Activated naive CD8-positive, alpha-beta T cell treated with anti-CD3 and anti-CD28 coated beads for 36 hours (primary cell): Measurements from ENCODE around the gene RFPL4A. TPM values are rescaled to one million over a fixed set of nuclear protein-coding genes. Genes with fewer than 3 reads are reported as not detected.
"Not testable (repeated sequence)": the region's sequence is repeated elsewhere in the genome, so short reads cannot be mapped to it uniquely, and the experiment has no call there.

Source experiments
- DNase-seq: peaks from one replicate; pipeline ENCODE4 v3.0.0; 2021
- H3K27ac Mint-ChIP-seq: one replicate; pipeline ENCODE4 v1.8.0; 2022; ENCODE audit warnings: mild to moderate bottlenecking, moderate library complexity, mixed read lengths
- H3K27me3 Mint-ChIP-seq: one replicate; pipeline ENCODE4 v1.8.0; 2022; ENCODE audit warnings: mild to moderate bottlenecking, mixed read lengths
- H3K36me3 Mint-ChIP-seq: one replicate; pipeline ENCODE4 v1.8.0; 2021; ENCODE audit warnings: mild to moderate bottlenecking, mixed read lengths
- H3K4me1 Mint-ChIP-seq: one replicate; pipeline ENCODE4 v1.8.0; 2021; ENCODE audit warnings: mixed read lengths
- H3K4me3 Mint-ChIP-seq: one replicate; pipeline ENCODE4 v1.8.0; 2022; ENCODE audit warnings: mild to moderate bottlenecking, moderate library complexity, mixed read lengths
- H3K9me3 Mint-ChIP-seq: one replicate; pipeline ENCODE4 v1.8.0; 2022; ENCODE audit warnings: mixed read lengths
- total RNA-seq, 2 experiments: library from RNA; stranded (reverse); gene quantifications; one replicate each; pipeline ENCODE4 v1.2.3, GENCODE V29; 2021

The RFPL4A gene
- total RNA-seq = not detected

DNA sequence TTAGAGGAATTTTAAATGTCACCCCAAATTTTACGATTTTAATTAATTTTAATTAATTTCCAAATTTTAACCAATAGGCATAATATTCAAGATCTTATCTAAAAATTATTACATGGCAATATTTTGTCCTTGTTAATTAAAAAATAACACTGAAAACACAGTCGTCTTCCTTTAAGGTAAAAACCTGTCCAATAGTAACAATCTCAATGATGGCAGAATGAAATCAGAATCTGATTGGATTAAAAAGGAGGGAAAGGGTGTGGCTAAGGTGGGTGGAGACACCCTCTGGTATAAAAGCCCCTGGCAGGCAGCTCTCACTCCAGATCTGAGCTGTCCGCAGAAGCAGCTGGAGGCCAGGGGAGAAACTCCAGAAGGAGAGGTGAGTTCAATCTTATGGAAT, at the start of gene RFPL4A:
Gene RFPL4A (plus strand): TSS at position 301 of the 400 bp plus-strand sequence. CDS start 2,704 bp downstream, outside the sequence.
- DNase-seq, H3K9me3 Mint-ChIP-seq, H3K4me1 Mint-ChIP-seq, H3K4me3 Mint-ChIP-seq, H3K27ac Mint-ChIP-seq, H3K36me3 Mint-ChIP-seq: not testable (repeated sequence)
- H3K27me3 Mint-ChIP-seq = peaks cover 28% of the 10 kb centered on the region

DNA sequence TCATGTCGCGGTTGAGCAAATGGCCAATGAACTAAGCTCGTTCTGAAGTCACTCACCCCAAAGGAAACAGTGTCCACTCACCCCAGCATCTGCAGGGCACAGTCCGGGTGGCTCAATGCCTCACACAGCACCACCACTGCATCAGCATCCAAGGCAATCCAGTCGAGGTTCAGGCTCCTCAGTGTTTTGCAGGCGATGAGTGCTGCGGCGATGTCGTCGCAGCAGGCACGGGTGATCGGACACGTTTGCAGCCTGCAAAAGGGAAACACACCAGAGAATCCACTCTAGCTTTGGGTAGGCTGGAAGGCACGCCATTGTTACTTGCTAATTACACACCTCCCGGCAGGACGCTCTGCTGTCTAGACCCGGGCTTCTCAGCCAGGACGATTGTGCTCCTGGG, 47.2 kb upstream of the RFPL4A start:
- Mint-ChIP-seq H3K36me3 (no peaks in the 10 kb centered on the region), H3K27ac (no peak overlapping the region)

GRCh38 chr19:55712804-55713631, 45.9 kb upstream of the RFPL4A start:
- Mint-ChIP-seq H3K27me3 (peaks cover 31% of the 10 kb centered on the region), H3K4me1 (peaks cover 1% of the 10 kb centered on the region), H3K36me3 (no peaks in the 10 kb centered on the region), H3K4me3 (no peak overlapping the region), H3K9me3 (peaks cover 6% of the 10 kb centered on the region), H3K27ac (no peak overlapping the region)
- DNase-seq = no peak

More for the DNA sequence above, 47.2 kb upstream of the RFPL4A start:
- peaks cover 18% of the 10 kb centered on the region for H3K27me3 Mint-ChIP-seq
- DNase-seq = no peak
- no peak overlapping the region for H3K4me3 Mint-ChIP-seq
- H3K4me1 Mint-ChIP-seq = peaks cover 1% of the 10 kb centered on the region
- peaks cover 6% of the 10 kb centered on the region for H3K9me3 Mint-ChIP-seq

GRCh38 chr19:55716531-55716930, 42.4 kb upstream of the RFPL4A start:
- Mint-ChIP-seq H3K27me3 (peaks cover 56% of the 10 kb centered on the region), H3K4me1 (peaks cover 1% of the 10 kb centered on the region), H3K4me3 (no peak overlapping the region), H3K27ac (no peak overlapping the region), H3K9me3 (peaks cover 8% of the 10 kb centered on the region), H3K36me3 (no peaks in the 10 kb centered on the region)
- no peak for DNase-seq

DNA sequence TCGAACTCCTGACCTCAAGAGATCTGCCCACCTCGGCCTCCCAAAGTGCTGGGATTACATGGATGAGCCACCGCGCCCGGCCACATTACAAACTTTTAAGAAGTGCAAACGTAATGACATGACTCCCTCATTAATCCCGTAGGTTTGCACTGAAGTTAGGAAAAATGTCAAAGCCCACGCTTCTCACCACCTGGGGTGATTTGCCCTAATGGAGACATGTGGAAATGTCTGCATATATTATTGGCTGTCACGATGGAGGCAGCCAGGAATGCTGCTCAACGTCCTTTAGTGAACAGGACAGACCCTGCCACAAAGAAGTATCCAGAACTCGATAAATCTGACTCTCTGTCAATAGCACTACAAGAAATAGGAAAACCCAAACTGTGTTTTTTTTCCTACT, 41.6 kb upstream of the RFPL4A start:
- Mint-ChIP-seq H3K27ac (no peak overlapping the region), H3K4me3 (no peak overlapping the region), H3K9me3 (peaks cover 14% of the 10 kb centered on the region), H3K4me1 (peaks cover 1% of the 10 kb centered on the region), H3K36me3 (no peaks in the 10 kb centered on the region), H3K27me3 (peaks cover 56% of the 10 kb centered on the region)
- no peak for DNase-seq

- H3K36me3 Mint-ChIP-seq, H3K4me1 Mint-ChIP-seq, DNase-seq, H3K27ac Mint-ChIP-seq, H3K4me3 Mint-ChIP-seq: not testable (repeated sequence)
- peaks cover 13% of the 10 kb centered on the region for H3K9me3 Mint-ChIP-seq
- peaks cover 59% of the 10 kb centered on the region for H3K27me3 Mint-ChIP-seq
Measured at GRCh38 chr19:55717879-55718711, 40.8 kb upstream of the RFPL4A start.

- no peak overlapping the region for H3K27ac Mint-ChIP-seq
- peaks cover 13% of the 10 kb centered on the region for H3K9me3 Mint-ChIP-seq
- H3K4me1 Mint-ChIP-seq = no peaks in the 10 kb centered on the region
- no peaks in the 10 kb centered on the region for H3K36me3 Mint-ChIP-seq
- no peak overlapping the region for H3K4me3 Mint-ChIP-seq
- peaks cover 55% of the 10 kb centered on the region for H3K27me3 Mint-ChIP-seq
- no peak for DNase-seq
Measured at GRCh38 chr19:55720214-55720746, 38.6 kb upstream of the RFPL4A start.

GRCh38 chr19:55720801-55721200, 38.1 kb upstream of the RFPL4A start:
- H3K9me3 Mint-ChIP-seq = peaks cover 13% of the 10 kb centered on the region
- no peaks in the 10 kb centered on the region for H3K36me3 Mint-ChIP-seq
- no peak overlapping the region for H3K27ac Mint-ChIP-seq
- H3K27me3 Mint-ChIP-seq = peaks cover 56% of the 10 kb centered on the region
- no peaks in the 10 kb centered on the region for H3K4me1 Mint-ChIP-seq
- DNase-seq = no peak
- H3K4me3 Mint-ChIP-seq = no peak overlapping the region

- Mint-ChIP-seq H3K36me3 (no peaks in the 10 kb centered on the region), H3K4me1 (no peaks in the 10 kb centered on the region), H3K27me3 (peaks cover 40% of the 10 kb centered on the region), H3K4me3 (no peak overlapping the region), H3K27ac (no peak overlapping the region), H3K9me3 (peaks cover 13% of the 10 kb centered on the region)
- no peak for DNase-seq
Measured at GRCh38 chr19:55723491-55723890, 35.4 kb upstream of the RFPL4A start.

- H3K36me3 Mint-ChIP-seq, H3K9me3 Mint-ChIP-seq, DNase-seq, H3K4me3 Mint-ChIP-seq, H3K27me3 Mint-ChIP-seq, H3K27ac Mint-ChIP-seq, H3K4me1 Mint-ChIP-seq: not testable (repeated sequence)
Measured at GRCh38 chr19:55730378-55730777, 28.5 kb upstream of the RFPL4A start.

GRCh38 chr19:55738302-55738701, 20.6 kb upstream of the RFPL4A start, which contains the start of gene NLRP9:
Gene NLRP9, minus strand, starts transcription at chr19:55738402. Its CDS starts 28 bp downstream, at chr19:55738374.
- no peak within 1 kb of the TSS for H3K27ac Mint-ChIP-seq
- H3K4me1 Mint-ChIP-seq = no peaks in the 10 kb centered on the region
- no peaks in the 10 kb centered on the region for H3K36me3 Mint-ChIP-seq
- DNase-seq = no peak
- H3K27me3 Mint-ChIP-seq = peaks cover 13% of the 10 kb centered on the region
- H3K9me3 Mint-ChIP-seq = no peaks in the 10 kb centered on the region
- H3K4me3 Mint-ChIP-seq = no peak within 1 kb of the TSS

DNA sequence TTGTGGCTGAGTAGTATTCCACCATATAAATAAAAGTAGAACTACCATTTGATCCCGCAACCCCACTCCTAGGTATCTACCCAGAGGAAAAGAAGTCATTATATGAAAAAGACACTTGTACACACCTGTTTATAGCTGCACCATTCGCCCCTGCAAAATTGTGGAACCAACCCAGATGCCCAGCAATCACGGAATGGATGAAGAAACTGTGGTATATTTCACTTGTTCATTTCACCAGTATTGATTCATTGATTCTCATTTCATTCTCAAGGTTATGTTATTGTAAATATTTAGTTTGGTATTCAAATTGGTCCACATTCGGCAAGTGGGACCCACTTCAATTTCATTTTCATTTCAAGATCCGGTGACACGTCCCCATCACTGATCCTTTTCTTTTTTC, 8.2 kb upstream of the RFPL4A start:
- no peaks in the 10 kb centered on the region for H3K36me3 Mint-ChIP-seq
- no peak for DNase-seq
- H3K27me3 Mint-ChIP-seq = peaks cover 21% of the 10 kb centered on the region
- no peak overlapping the region for H3K27ac Mint-ChIP-seq
- H3K4me3 Mint-ChIP-seq = no peak overlapping the region
- no peaks in the 10 kb centered on the region for H3K9me3 Mint-ChIP-seq
- no peaks in the 10 kb centered on the region for H3K4me1 Mint-ChIP-seq

- DNase-seq = no peak
- H3K27ac Mint-ChIP-seq = no peak overlapping the region
- no peaks in the 10 kb centered on the region for H3K9me3 Mint-ChIP-seq
- peaks cover 28% of the 10 kb centered on the region for H3K27me3 Mint-ChIP-seq
- no peak overlapping the region for H3K4me3 Mint-ChIP-seq
- no peaks in the 10 kb centered on the region for H3K36me3 Mint-ChIP-seq
- H3K4me1 Mint-ChIP-seq = no peaks in the 10 kb centered on the region
Measured at GRCh38 chr19:55753401-55753800, 5.5 kb upstream of the RFPL4A start.

- H3K27ac Mint-ChIP-seq, H3K4me1 Mint-ChIP-seq, H3K36me3 Mint-ChIP-seq, H3K9me3 Mint-ChIP-seq, DNase-seq, H3K4me3 Mint-ChIP-seq: not testable (repeated sequence)
- H3K27me3 Mint-ChIP-seq = peaks cover 36% of the 10 kb centered on the region
Measured at GRCh38 chr19:55756808-55757207, 2.1 kb upstream of the RFPL4A start.

DNA sequence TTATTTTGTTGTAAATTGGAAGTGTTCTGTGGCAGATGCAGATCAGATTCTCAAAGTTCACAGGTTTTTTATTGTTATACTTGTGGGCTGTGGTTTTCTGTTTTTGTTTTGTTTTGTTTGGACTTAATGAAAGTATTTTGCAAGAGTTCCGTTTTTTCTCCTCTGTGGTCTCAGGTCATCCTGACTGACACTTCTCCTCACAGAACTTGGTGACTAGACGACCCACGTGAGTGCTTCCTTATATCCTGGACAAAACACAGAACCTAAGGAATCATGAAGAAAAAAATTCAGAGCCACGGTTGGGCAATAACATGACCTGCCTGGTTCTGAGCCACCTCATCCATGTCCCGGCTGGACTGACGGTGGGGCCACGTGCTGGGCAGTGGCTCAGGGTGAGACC, 7.6 kb downstream of the RFPL4A start:
- Mint-ChIP-seq H3K9me3 (peaks cover 4% of the 10 kb centered on the region), H3K4me1 (no peaks in the 10 kb centered on the region), H3K36me3 (no peaks in the 10 kb centered on the region), H3K4me3 (no peak overlapping the region), H3K27me3 (peaks cover 31% of the 10 kb centered on the region), H3K27ac (no peak overlapping the region)
- no peak for DNase-seq
